K562 (cell line): Measurements from ENCODE around the gene MRPL55. TPM values are rescaled to one million over a fixed set of nuclear protein-coding genes. Genes with fewer than 3 reads are reported as not detected.
A peak's percentile ranks its signal among the peaks of the same experiment; 100 is the strongest.

Experiments used
- ATAC-seq: fragments of 200-7000 bp; cut with Tn5 transposase; 3 replicates; pipeline ENCODE4 v1.9.1; 2020; ENCODE audit warnings: moderate library complexity
- BruUV-seq: library from RNA; stranded (reverse); fragments of 400-500 nt; replicated peaks from 2 replicates; lab custom pipeline; 2021; lab: Mats Ljungman, UMichigan
- CTCF ChIA-PET: fragments of 300-600 bp; formaldehyde crosslinking; extraction: SDS; loops from one replicate; lab custom pipeline; 2021; ENCODE audit warnings: low intra/inter-chr PET ratio; lab: Yijun Ruan, JAX
- POLR2A ChIA-PET: fragments of 300-600, 350-650 bp; sonication (Branson Sonifier 250); formaldehyde crosslinking; extraction: SDS; loops from one replicate; lab custom pipeline; 2021; ENCODE audit warnings: antibody characterized with exemption, inconsistent platforms; lab: Yijun Ruan, JAX
- DNase-seq, 4 experiments: peaks; one replicate each; pipeline versions ENCODE4 v3.0.0 to v3.0.0-alpha.2; 2011 to 2018; ENCODE audit warnings: low spot score in 3 of 4, mixed read lengths in 3 of 4; ENCODE audit errors: extremely low read depth in 1 of 4
- FAIRE-seq: peaks from 2 replicates; lab custom pipeline; 2011; peaks lifted over from hg19 to GRCh38; lab: Jason Lieb, UNC
- H2AFZ ChIP-seq: 2 replicates; pipeline ENCODE4 v1.6.0; 2011; ENCODE audit warnings: low read depth, low read length, control low read depth, inconsistent platforms
- H3K27ac ChIP-seq: fragments of 200-600 bp; 3 replicates; pipeline ENCODE4 v1.8.0; 2011; ENCODE audit warnings: low read depth, mild to moderate bottlenecking, control low read depth, inconsistent platforms, low read length, moderate library complexity, mixed read lengths; ENCODE audit errors: extremely low read depth
- H3K27me3 ChIP-seq, 2 experiments: fragments of 300-600 bp in 1 of 2; 2 replicates in 1 of 2; 3 replicates in 1 of 2; pipeline versions ENCODE4 v1.6.0 to v1.8.0; 2011; ENCODE audit warnings: inconsistent platforms in 2 of 2, low read length in 2 of 2, mild to moderate bottlenecking in 1 of 2, mixed read lengths in 1 of 2, moderate library complexity in 1 of 2; ENCODE audit not compliant: control insufficient read depth in 2 of 2, insufficient read depth in 2 of 2
- H3K36me3 ChIP-seq: fragments of 300-600 bp; 3 replicates; pipeline ENCODE4 v1.8.0; 2011; ENCODE audit warnings: mild to moderate bottlenecking, low read length, inconsistent platforms; ENCODE audit not compliant: control insufficient read depth, insufficient read depth
- H3K4me1 ChIP-seq, 2 experiments: fragments of 200-600 bp in 1 of 2; replicated peaks in 1 of 2; 2 replicates in 1 of 2; 3 replicates in 1 of 2; pipeline versions ENCODE4 v1.5.1 to v1.8.0; 2011; ENCODE audit warnings: inconsistent platforms in 2 of 2, low read length in 2 of 2, mild to moderate bottlenecking in 1 of 2, mixed read lengths in 1 of 2, moderate library complexity in 1 of 2; ENCODE audit not compliant: control insufficient read depth in 2 of 2, insufficient read depth in 2 of 2
- H3K4me2 ChIP-seq: 2 replicates; pipeline ENCODE4 v1.6.1; 2011; ENCODE audit warnings: low read length, control low read depth, inconsistent platforms, mixed read lengths; ENCODE audit not compliant: insufficient read depth
- H3K4me3 ChIP-seq: fragments of 200-600 bp; sonication (generic), shearing (Covaris generic); 2 replicates; pipeline ENCODE4 v1.5.1; 2016; ENCODE audit warnings: control low read depth, inconsistent platforms
- H3K79me2 ChIP-seq: fragments of 200-600 bp; 3 replicates; pipeline ENCODE4 v1.8.0; 2011; ENCODE audit warnings: low read length, inconsistent platforms; ENCODE audit not compliant: control insufficient read depth, insufficient read depth
- H3K9ac ChIP-seq, 2 experiments: 2 replicates each; pipeline versions ENCODE4 v1.6.0 to v1.6.1; 2011; ENCODE audit warnings: low read depth in 2 of 2, low read length in 2 of 2, control low read depth in 1 of 2, inconsistent platforms in 1 of 2, mild to moderate bottlenecking in 1 of 2, mixed read lengths in 1 of 2; ENCODE audit not compliant: insufficient read depth in 1 of 2
- H3K9me1 ChIP-seq: one replicate; pipeline ENCODE4 v1.6.0; 2011; ENCODE audit warnings: inconsistent platforms, mild to moderate bottlenecking, low read length, moderate library complexity; ENCODE audit not compliant: control insufficient read depth, insufficient read depth
- H3K9me3 ChIP-seq: replicated peaks from 2 replicates; pipeline ENCODE4 v1.5.1; 2011; ENCODE audit warnings: low read depth, low read length, inconsistent platforms; ENCODE audit not compliant: control insufficient read depth, insufficient read depth
- H4K20me1 ChIP-seq: replicated peaks from 2 replicates; pipeline ENCODE4 v1.6.1; 2011; ENCODE audit warnings: low read length, inconsistent platforms, mixed read lengths; ENCODE audit not compliant: control insufficient read depth, insufficient read depth
- GATA2 ChIP-seq: sonication (generic); formaldehyde crosslinking; IDR thresholded peaks from 2 replicates; pipeline ENCODE4 v1.4.0; 2020; ENCODE audit warnings: mild to moderate bottlenecking, missing genetic modification reagents
- MED1 ChIP-seq: sonication (generic); formaldehyde crosslinking; IDR thresholded peaks from 2 replicates; pipeline ENCODE4 v1.8.1; 2023; ENCODE audit warnings: missing genetic modification reagents, borderline replicate concordance
- PHB ChIP-seq: fragments of 250-450 bp; sonication (Bioruptor Pico); IDR thresholded peaks from 2 replicates; pipeline ENCODE4 v1.5.0; 2021
- POLR2AphosphoS2 ChIP-seq: IDR thresholded peaks from 2 replicates; pipeline ENCODE4 v1.6.1; 2012; ENCODE audit warnings: low read length, improper control_type of control experiment
- POLR2AphosphoS5 ChIP-seq: IDR thresholded peaks from 2 replicates; pipeline ENCODE4 v1.6.1; 2011; ENCODE audit warnings: mild to moderate bottlenecking, low read depth, low read length, moderate library complexity; ENCODE audit not compliant: control insufficient read depth, insufficient read depth
- POLR2G ChIP-seq: fragments of 200-400 bp; formaldehyde crosslinking; IDR thresholded peaks from 2 replicates; pipeline ENCODE4 v1.6.1; 2017; ENCODE audit warnings: low read depth, mild to moderate bottlenecking, antibody characterized with exemption, low read length, moderate library complexity
- RBFOX2 ChIP-seq: fragments of 200-400 bp; formaldehyde crosslinking; IDR thresholded peaks from 2 replicates; pipeline ENCODE4 v1.6.1; 2017; ENCODE audit warnings: low read depth, mild to moderate bottlenecking, low read length, moderate library complexity
- RBM22 ChIP-seq: fragments of 200-400 bp; formaldehyde crosslinking; IDR thresholded peaks from 2 replicates; pipeline ENCODE4 v1.6.1; 2018; ENCODE audit warnings: low read length, low read depth; ENCODE audit not compliant: poor library complexity, severe bottlenecking
- TFAP4 ChIP-seq: sonication (generic); formaldehyde crosslinking; IDR thresholded peaks from 2 replicates; pipeline ENCODE4 v1.8.0; 2022; ENCODE audit warnings: missing genetic modification reagents, mild to moderate bottlenecking, moderate library complexity, borderline replicate concordance
- ZNF583 ChIP-seq: fragments of 250-450 bp; sonication (Bioruptor Pico); IDR thresholded peaks from 2 replicates; pipeline ENCODE4 v1.4.0; 2020
- WGBS: fragments of 100-300 bp; shearing (Covaris generic); methylation state at CpG from one replicate; pipeline ENCODE4 v1.1.6; 2016; ENCODE audit warnings: low coverage, mixed read lengths; ENCODE audit not compliant: insufficient coverage; ENCODE audit errors: missing lambda C conversion rate; 5-methylcytosine and 5-hydroxymethylcytosine counted together
- in situ Hi-C: fragments of 300-500 bp; cut with MboI; formaldehyde crosslinking; loops from 4 replicates; pipeline ENCODE4 v1.15.0; 2018; ENCODE audit warnings: inconsistent platforms, mixed read lengths
- intact Hi-C: fragments of 100-400 bp; cut with micrococcal nuclease; formaldehyde crosslinking; loops from 2 replicates; pipeline ENCODE4 v1.14.2; 2022
- polyA plus RNA-seq, 8 experiments: library from polyadenylated mRNA; depleted of rRNA in 4 of 8; stranded (reverse) in 5 of 8; unstranded in 3 of 8; fragments of >200 nt; fragmentation: Nextera tagmentation in 2 of 8; fragmentation: Illumina TruSeq in 1 of 8; extraction: Ambion mirVana in 2 of 8; extraction: Trizol in 1 of 8; gene quantifications; 2 replicates each; pipeline versions ENCODE4 v1.2.1 to v1.2.3, GENCODE V29; 2011 to 2014; ENCODE audit warnings: inconsistent platforms in 1 of 8, missing spikeins in 1 of 8
- total RNA-seq, 7 experiments: library from RNA; depleted of rRNA in 6 of 7; stranded (reverse); fragments of >200 nt in 6 of 7; fragmentation: Illumina TruSeq in 2 of 7; extraction: Trizol in 2 of 7; gene quantifications; 2 replicates each; pipeline versions ENCODE4 v1.2.1 to v1.2.3, GENCODE V29; 2011 to 2021; ENCODE audit warnings: low replicate concordance in 1 of 7
- TF ChIP-seq, protein P1 (sequence below): fragments of 450-650 bp; formaldehyde crosslinking; conservative IDR thresholded peaks from 2 replicates; pipeline ENCODE4 v1.4.0; 2022; ENCODE audit warnings: mild to moderate bottlenecking, missing genetic modification characterization

Gene MRPL55
- total and polyA plus RNA-seq, 9 of the 15 experiments (the other 6 are each of a cell fraction or from before 2014, with no cell fraction given): 34.9 to 228 (median 81.0) TPM

- Histone ChIP-seq H3K9me1 (peaks cover 3% of the 10 kb centered on the region), H4K20me1 (peaks cover 37% of the 10 kb centered on the region), H2AFZ (no peak overlapping the region), H3K36me3 (peaks cover 64% of the 10 kb centered on the region), H3K4me3 (no peak overlapping the region), H3K27ac (0 out of 3 replicates have a peak overlapping the region, but pooled peaks have one; percentile 3), H3K9me3 (peaks cover 5% of the 10 kb centered on the region; the same call in 1 of the 2 replicates)
- BruUV-seq: TSS peak; percentile 59
- in situ Hi-C loops: no loop called here
- no peak for ATAC-seq
- intact Hi-C loops: loop anchor here (2.0 kb wide), 1 partner anchor 16 kb away; no protein-coding TSS in a partner anchor
- DNase-seq: peak in 2 of 4 experiments; percentile 18 to 42
- FAIRE-seq: peak; percentile 23
- 72% methylated on average over 12 of the region's 12 CpGs for WGBS
- TF ChIP-seq POLR2AphosphoS5: peak; percentile 23; the same call in 1 of the 2 replicates
- no peak for TF ChIP-seq GATA2 (CRISPR knock-in tag)
- TF ChIP-seq RBM22: peak; percentile 57
- TF ChIP-seq POLR2AphosphoS2: peak; percentile 71; the same call in 1 of the 2 replicates
- TF ChIP-seq, protein P1, sequence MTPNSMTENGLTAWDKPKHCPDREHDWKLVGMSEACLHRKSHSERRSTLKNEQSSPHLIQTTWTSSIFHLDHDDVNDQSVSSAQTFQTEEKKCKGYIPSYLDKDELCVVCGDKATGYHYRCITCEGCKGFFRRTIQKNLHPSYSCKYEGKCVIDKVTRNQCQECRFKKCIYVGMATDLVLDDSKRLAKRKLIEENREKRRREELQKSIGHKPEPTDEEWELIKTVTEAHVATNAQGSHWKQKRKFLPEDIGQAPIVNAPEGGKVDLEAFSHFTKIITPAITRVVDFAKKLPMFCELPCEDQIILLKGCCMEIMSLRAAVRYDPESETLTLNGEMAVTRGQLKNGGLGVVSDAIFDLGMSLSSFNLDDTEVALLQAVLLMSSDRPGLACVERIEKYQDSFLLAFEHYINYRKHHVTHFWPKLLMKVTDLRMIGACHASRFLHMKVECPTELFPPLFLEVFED (CRISPR knock-in tag): 0 out of 2 replicates have a peak, but pooled peaks have one; percentile 8
- no peak for TF ChIP-seq PHB
- peak; percentile 26; the same call in 1 of the 2 replicates for TF ChIP-seq TFAP4
- TF ChIP-seq MED1: no peak
- TF ChIP-seq RBFOX2: peak; percentile 38; the same call in 1 of the 2 replicates
- peak; percentile 77 for TF ChIP-seq POLR2G
- 0 out of 2 replicates have a peak, but pooled peaks have one; percentile 28 for TF ChIP-seq ZNF583 (CRISPR knock-in tag)
- TF ChIP-seq, all 486 proteins: peak for 8
- no peak overlapping the region for H3K4me2 ChIP-seq
- H3K4me1 ChIP-seq: peaks cover 15 to 64% of the 10 kb centered on the region in 2 experiments
- ChIA-PET POLR2A (interaction anchor here (0.6 to 6.0 kb wide), 7 partner anchors 9 to 129 kb away, joined by 3 to 92 read pairs (median 7); partner anchors contain the start of genes GJC2 and MRPL55), CTCF (no interaction called here)
- peaks cover 57% of the 10 kb centered on the region for H3K79me2 ChIP-seq
- peak overlapping the region in 1 of 2 experiments; percentile 98; a peak in 2 of 4 replicates for H3K9ac ChIP-seq
- H3K27me3 ChIP-seq: no peaks in the 10 kb centered on the region
Observed at GRCh38 chr1:228100822-228101613, 8.1 kb downstream of the MRPL55 start.
